ENCODE data around the gene COMMD9.

Gene COMMD9

GRCh38 chr11:36295926-36296325 is 6.7 kb upstream of the COMMD9 start, which contains the start of gene PRR5L:
PRR5L (plus strand) TSS chr11:36296288; CDS start chr11:36401122, 104,834 bp downstream.
- no peak for DNase-seq

- no peak for DNase-seq
Observed at GRCh38 chr11:36292311-36292722, 3.1 kb upstream of the COMMD9 start.

GRCh38 chr11:36288442-36289225 is 590 bp downstream of the COMMD9 start:
- DNase-seq, result no peak

GRCh38 chr11:36282926-36283325 is 6.3 kb downstream of the COMMD9 start:
- DNase-seq, result no peak

- DNase-seq, result no peak
Observed at GRCh38 chr11:36281850-36282249, 7.4 kb downstream of the COMMD9 start.

GRCh38 chr11:36280531-36280930 is 8.7 kb downstream of the COMMD9 start:
- DNase-seq, result no peak

GRCh38 chr11:36278531-36279282 is 10.5 kb downstream of the COMMD9 start:
- no peak for DNase-seq

GRCh38 chr11:36274414-36274813 is 14.8 kb downstream of the COMMD9 start:
- DNase-seq, result no peak

GRCh38 chr11:36273110-36273509 is 16.1 kb downstream of the COMMD9 start:
- no peak for DNase-seq

- no peak for DNase-seq
Observed at GRCh38 chr11:36271794-36272407, 17.3 kb downstream of the COMMD9 start.

- DNase-seq, result no peak
Observed at GRCh38 chr11:36270701-36271100, 18.5 kb downstream of the COMMD9 start.

GRCh38 chr11:36268337-36268985 is 20.8 kb downstream of the COMMD9 start:
- no peak for DNase-seq

- no peak for DNase-seq
Observed at GRCh38 chr11:36266767-36267166, 22.5 kb downstream of the COMMD9 start.

GRCh38 chr11:36265793-36266628 is 23.2 kb downstream of the COMMD9 start:
- peak; percentile 9 to 38 for DNase-seq

- DNase-seq, result no peak
Observed at GRCh38 chr11:36264973-36265344, 24.3 kb downstream of the COMMD9 start.

GRCh38 chr11:36264011-36264972 is 24.9 kb downstream of the COMMD9 start:
- DNase-seq, result no peak

- DNase-seq, result no peak
Observed at GRCh38 chr11:36261094-36261493, 28.1 kb downstream of the COMMD9 start.

- peak in 1 of 2 experiments; percentile 21 for DNase-seq
Observed at GRCh38 chr11:36258730-36259360, 30.4 kb downstream of the COMMD9 start.

GRCh38 chr11:36257351-36257750 is 31.9 kb downstream of the COMMD9 start:
- DNase-seq, result no peak

- no peak for DNase-seq
Observed at GRCh38 chr11:36254713-36255112, 34.5 kb downstream of the COMMD9 start.

GRCh38 chr11:36253238-36253637 is 36.0 kb downstream of the COMMD9 start:
- DNase-seq, result no peak
